ENCODE results near the gene SAAL1. TPM values are rescaled to one million over a fixed set of nuclear protein-coding genes. Genes with fewer than 3 reads are reported as not detected.

SAAL1 gene
- total RNA-seq, 1 experiment from 2014 or later = 41.2 TPM

DNA sequence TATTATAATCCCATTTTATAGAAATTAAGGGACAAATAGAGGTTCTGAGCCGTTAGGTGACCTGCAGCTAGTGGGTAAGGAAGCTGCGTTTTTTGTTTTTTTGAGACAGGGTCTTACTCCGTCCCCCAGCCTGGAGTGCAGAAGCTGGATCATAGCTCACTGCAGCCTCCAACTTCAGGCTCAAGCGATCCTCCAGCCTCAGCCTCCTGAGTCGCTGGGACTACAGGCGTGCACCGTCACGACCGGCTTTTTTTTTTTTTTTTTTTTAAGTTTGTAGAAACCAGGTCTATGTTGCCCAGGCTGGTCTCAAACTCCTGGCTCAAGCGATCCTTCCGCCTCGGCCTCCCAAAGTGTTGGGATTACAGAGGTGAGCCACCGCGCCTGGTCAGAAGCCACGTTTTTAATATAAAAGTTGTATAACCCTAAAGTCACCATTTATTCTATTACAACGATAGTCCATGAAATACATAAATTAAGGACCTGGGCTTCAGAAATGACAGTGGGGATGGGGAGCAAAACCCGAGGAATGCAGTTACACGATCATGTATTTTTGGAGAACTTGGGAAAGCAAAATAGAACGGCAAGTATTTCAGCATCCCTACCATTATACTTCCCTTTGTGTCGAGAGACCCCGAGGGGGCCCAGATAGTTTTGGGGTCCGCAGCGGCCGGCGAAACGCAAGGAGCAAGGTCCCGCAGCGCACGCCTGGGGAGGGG lies 638 bp downstream of the SAAL1 start:
- Histone ChIP-seq H3K4me2 (ENCODE audit: low read length) (peak overlapping the region; percentile 84), H3K9ac (ENCODE audit: low read length) (peak overlapping the region; percentile 86), H4K20me1 (ENCODE audit: insufficient read depth) (no peaks in the 10 kb centered on the region), H3K27me3 (ENCODE audit: insufficient read depth, low read length) (no peaks in the 10 kb centered on the region), H3K4me3 (replicated peaks in 1 of 2; ENCODE audit: low read depth in 1 of 2, low read length in 2 of 2) (peak overlapping the region; percentile 95 to 96), H2AFZ (ENCODE audit: low read depth, low read length, poor library complexity, severe bottlenecking) (no peak overlapping the region), H3K9me2 (ENCODE audit: insufficient read depth) (no peaks in the 10 kb centered on the region), H3K9me3 (ENCODE audit: control insufficient read depth in 1 of 2, insufficient read depth in 1 of 2, low read depth in 1 of 2, low read length in 2 of 2) (no peaks in the 10 kb centered on the region), H3K36me3 (ENCODE audit: control insufficient read depth in 1 of 2, insufficient read depth in 2 of 2, low read length in 2 of 2) (peaks cover 18 to 21% of the 10 kb centered on the region in 2 experiments; a peak in 3 of 4 replicates), H3K79me2 (ENCODE audit: insufficient read depth, low read length) (peaks cover 47% of the 10 kb centered on the region), H3K27ac (ENCODE audit: low read depth, low read length) (peak overlapping the region; percentile 61; the same call in 1 of the 2 replicates), H3K4me1 (ENCODE audit: control insufficient read depth in 1 of 2, insufficient read depth in 2 of 2, low read length in 2 of 2) (peaks cover 7 to 14% of the 10 kb centered on the region in 2 experiments)
- TF ChIP-seq EZH2phosphoT487 (IDR thresholded peaks at IDR 0.05; ENCODE audit: borderline replicate concordance) = no peak
- no peak for TF ChIP-seq RAD21 (IDR thresholded peaks at IDR 0.05; ENCODE audit: low read depth)
- TF ChIP-seq, protein P1, sequence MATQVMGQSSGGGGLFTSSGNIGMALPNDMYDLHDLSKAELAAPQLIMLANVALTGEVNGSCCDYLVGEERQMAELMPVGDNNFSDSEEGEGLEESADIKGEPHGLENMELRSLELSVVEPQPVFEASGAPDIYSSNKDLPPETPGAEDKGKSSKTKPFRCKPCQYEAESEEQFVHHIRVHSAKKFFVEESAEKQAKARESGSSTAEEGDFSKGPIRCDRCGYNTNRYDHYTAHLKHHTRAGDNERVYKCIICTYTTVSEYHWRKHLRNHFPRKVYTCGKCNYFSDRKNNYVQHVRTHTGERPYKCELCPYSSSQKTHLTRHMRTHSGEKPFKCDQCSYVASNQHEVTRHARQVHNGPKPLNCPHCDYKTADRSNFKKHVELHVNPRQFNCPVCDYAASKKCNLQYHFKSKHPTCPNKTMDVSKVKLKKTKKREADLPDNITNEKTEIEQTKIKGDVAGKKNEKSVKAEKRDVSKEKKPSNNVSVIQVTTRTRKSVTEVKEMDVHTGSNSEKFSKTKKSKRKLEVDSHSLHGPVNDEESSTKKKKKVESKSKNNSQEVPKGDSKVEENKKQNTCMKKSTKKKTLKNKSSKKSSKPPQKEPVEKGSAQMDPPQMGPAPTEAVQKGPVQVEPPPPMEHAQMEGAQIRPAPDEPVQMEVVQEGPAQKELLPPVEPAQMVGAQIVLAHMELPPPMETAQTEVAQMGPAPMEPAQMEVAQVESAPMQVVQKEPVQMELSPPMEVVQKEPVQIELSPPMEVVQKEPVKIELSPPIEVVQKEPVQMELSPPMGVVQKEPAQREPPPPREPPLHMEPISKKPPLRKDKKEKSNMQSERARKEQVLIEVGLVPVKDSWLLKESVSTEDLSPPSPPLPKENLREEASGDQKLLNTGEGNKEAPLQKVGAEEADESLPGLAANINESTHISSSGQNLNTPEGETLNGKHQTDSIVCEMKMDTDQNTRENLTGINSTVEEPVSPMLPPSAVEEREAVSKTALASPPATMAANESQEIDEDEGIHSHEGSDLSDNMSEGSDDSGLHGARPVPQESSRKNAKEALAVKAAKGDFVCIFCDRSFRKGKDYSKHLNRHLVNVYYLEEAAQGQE (IDR thresholded peaks at IDR 0.05; ENCODE audit: low read depth) = no peak
- TF ChIP-seq, protein P2, sequence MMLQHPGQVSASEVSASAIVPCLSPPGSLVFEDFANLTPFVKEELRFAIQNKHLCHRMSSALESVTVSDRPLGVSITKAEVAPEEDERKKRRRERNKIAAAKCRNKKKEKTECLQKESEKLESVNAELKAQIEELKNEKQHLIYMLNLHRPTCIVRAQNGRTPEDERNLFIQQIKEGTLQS (IDR thresholded peaks at IDR 0.05) = no peak
- TF ChIP-seq, protein P3, sequence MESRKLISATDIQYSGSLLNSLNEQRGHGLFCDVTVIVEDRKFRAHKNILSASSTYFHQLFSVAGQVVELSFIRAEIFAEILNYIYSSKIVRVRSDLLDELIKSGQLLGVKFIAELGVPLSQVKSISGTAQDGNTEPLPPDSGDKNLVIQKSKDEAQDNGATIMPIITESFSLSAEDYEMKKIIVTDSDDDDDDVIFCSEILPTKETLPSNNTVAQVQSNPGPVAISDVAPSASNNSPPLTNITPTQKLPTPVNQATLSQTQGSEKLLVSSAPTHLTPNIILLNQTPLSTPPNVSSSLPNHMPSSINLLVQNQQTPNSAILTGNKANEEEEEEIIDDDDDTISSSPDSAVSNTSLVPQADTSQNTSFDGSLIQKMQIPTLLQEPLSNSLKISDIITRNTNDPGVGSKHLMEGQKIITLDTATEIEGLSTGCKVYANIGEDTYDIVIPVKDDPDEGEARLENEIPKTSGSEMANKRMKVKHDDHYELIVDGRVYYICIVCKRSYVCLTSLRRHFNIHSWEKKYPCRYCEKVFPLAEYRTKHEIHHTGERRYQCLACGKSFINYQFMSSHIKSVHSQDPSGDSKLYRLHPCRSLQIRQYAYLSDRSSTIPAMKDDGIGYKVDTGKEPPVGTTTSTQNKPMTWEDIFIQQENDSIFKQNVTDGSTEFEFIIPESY (IDR thresholded peaks at IDR 0.05; ENCODE audit: extremely low read depth, insufficient replicate concordance, low read length) = no peak
- TF ChIP-seq CBX3 (IDR thresholded peaks at IDR 0.05; ENCODE audit: low read depth) = no peak
- TF ChIP-seq JUND (IDR thresholded peaks at IDR 0.05) = no peak
- RAD21 ChIA-PET (ENCODE audit: low non-redundant PET in 1 of 2, low total read pairs in 2 of 2, uncharacterized antibody in 2 of 2, unreplicated experiment in 2 of 2) = no interaction called here
- CTCF ChIA-PET = interaction anchor here (0.7 to 2.2 kb wide), 4 partner anchors 9 to 374 kb away, joined by 4 to 19 read pairs (median 6); no protein-coding TSS in a partner anchor
- intact Hi-C loops (cut with micrococcal nuclease) = loop anchor here (5.0 kb wide), 1 partner anchor 113 kb away; no protein-coding TSS in a partner anchor
- TSS peak; percentile 47 for BruUV-seq (replicated peaks)
- POLR2A ChIA-PET = no interaction called here
- no peak for DNase-seq (ENCODE audit: low read depth, low spot score)
- ATAC-seq = no peak

Data from HCT116 (cell line).